BLaER1 treated with 17β-estradiol and CSF1 and Interleukin-3, amounts not matched to agents 10 nM and 100 nM (cell line): ENCODE results near the gene OGFR.

ENCODE experiments used
- H3K27ac ChIP-seq, 11 experiments: shearing (Covaris generic); formaldehyde crosslinking; 2 replicates each; pipeline ENCODE4 v1.8.1; 2022
- H3K27me3 ChIP-seq, 11 experiments: shearing (Covaris generic); formaldehyde crosslinking; 2 replicates each; pipeline ENCODE4 v1.8.1; 2022
- H3K36me3 ChIP-seq, 11 experiments: shearing (Covaris generic); formaldehyde crosslinking; 2 replicates each; pipeline ENCODE4 v1.8.1; 2022
- H3K4me1 ChIP-seq, 10 experiments: shearing (Covaris generic); formaldehyde crosslinking; 2 replicates each; pipeline ENCODE4 v1.8.1; 2022
- H3K4me2 ChIP-seq, 11 experiments: shearing (Covaris generic); formaldehyde crosslinking; 2 replicates each; pipeline ENCODE4 v1.8.1; 2022
- H3K4me3 ChIP-seq, 10 experiments: shearing (Covaris generic); formaldehyde crosslinking; 2 replicates each; pipeline ENCODE4 v1.8.1; 2022
- H3K9ac ChIP-seq, 11 experiments: shearing (Covaris generic); formaldehyde crosslinking; 2 replicates each; pipeline ENCODE4 v1.8.1; 2022
- H3K9me3 ChIP-seq, 11 experiments: shearing (Covaris generic); formaldehyde crosslinking; replicated peaks in 1 of 11; 2 replicates each; pipeline ENCODE4 v1.8.1; 2022
- H4K20me1 ChIP-seq, 11 experiments: shearing (Covaris generic); formaldehyde crosslinking; 2 replicates each; pipeline ENCODE4 v1.8.1; 2022
- Cebpa-rat ChIP-seq, 11 experiments: shearing (Covaris generic); IDR thresholded peaks; 2 replicates each; pipeline ENCODE4 v1.8.1; 2022

OGFR gene

DNA sequence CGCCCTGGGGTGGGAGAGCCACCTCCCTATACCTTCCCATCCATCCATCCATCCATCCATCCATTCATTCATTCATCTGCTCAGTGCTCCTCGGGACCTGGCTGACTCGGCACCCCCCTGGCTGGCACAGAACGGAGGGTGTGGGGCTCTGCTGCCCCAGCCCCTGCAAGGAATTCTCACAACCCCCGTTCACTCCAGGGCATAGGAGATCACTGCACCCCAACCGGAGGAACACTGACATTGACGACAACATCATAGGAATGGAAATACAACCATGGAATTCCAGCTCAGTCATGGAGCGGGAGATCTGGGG lies 36.4 kb upstream of the OGFR start:
- H3K9me3 ChIP-seq, result no peaks in the 10 kb centered on the region
- no peaks in the 10 kb centered on the region for H4K20me1 ChIP-seq
- peak overlapping the region in 3 of 11 experiments; percentile 28 to 53 (median 47); a peak in 2 of 22 replicates for H3K27ac ChIP-seq
- no peak for TF ChIP-seq Cebpa-rat (IDR thresholded peaks at IDR 0.05)
- H3K4me2 ChIP-seq, result peak overlapping the region in 8 of 11 experiments; percentile 14 to 59 (median 50); a peak in 14 of 22 replicates
- H3K4me3 ChIP-seq, result no peak overlapping the region
- no peaks in the 10 kb centered on the region for H3K27me3 ChIP-seq
- peak overlapping the region in 1 of 11 experiments; percentile 50; a peak in 1 of 22 replicates for H3K9ac ChIP-seq
- peaks cover 23 to 87% (median 69%) of the 10 kb centered on the region in 10 experiments for H3K4me1 ChIP-seq
- no peaks in the 10 kb centered on the region for H3K36me3 ChIP-seq

DNA sequence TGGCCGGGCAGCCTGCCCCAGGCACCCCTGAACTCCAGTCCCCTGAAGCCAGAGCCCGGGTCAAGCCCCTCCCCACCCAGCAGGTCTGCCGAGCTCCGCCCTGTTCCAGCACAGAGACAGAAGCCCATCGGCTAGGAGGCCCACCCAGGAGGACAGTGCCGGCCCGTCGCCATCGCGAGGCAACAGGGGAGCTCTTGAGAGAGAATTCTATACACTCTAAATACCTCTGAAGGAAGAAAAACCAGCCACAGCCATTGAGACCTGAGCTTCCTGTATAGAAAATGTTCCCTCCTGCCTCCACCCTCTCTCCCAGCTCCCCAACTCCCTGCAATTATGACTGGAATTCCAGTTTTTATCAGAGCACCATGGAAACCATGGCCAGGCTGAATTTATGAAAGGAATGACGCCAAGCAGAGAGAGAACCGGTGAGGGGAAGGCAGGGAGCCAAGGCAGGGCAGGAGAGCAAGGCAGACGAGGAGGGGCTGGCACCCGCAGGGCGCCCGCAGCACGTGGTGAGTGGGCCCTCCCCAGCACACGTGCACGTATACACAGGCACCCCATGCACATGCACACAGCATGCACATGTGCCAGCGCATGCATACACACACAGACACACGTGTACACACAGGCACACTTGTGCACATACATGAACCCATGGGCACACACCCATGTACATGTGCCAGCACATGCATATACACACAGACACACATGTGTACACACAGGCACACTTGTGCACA lies 35.9 kb upstream of the OGFR start:
- Histone ChIP-seq H3K9me3 (no peaks in the 10 kb centered on the region), H3K27me3 (no peaks in the 10 kb centered on the region), H3K4me3 (no peak overlapping the region), H4K20me1 (no peaks in the 10 kb centered on the region), H3K4me1 (peaks cover 27 to 92% (median 74%) of the 10 kb centered on the region in 10 experiments), H3K36me3 (no peaks in the 10 kb centered on the region), H3K27ac (peak overlapping the region in 1 of 11 experiments; percentile 47; a peak in 1 of 22 replicates), H3K4me2 (peak overlapping the region in 8 of 11 experiments; percentile 14 to 59 (median 50); a peak in 11 of 22 replicates), H3K9ac (no peak overlapping the region)
- no peak for TF ChIP-seq Cebpa-rat (IDR thresholded peaks at IDR 0.05)

DNA sequence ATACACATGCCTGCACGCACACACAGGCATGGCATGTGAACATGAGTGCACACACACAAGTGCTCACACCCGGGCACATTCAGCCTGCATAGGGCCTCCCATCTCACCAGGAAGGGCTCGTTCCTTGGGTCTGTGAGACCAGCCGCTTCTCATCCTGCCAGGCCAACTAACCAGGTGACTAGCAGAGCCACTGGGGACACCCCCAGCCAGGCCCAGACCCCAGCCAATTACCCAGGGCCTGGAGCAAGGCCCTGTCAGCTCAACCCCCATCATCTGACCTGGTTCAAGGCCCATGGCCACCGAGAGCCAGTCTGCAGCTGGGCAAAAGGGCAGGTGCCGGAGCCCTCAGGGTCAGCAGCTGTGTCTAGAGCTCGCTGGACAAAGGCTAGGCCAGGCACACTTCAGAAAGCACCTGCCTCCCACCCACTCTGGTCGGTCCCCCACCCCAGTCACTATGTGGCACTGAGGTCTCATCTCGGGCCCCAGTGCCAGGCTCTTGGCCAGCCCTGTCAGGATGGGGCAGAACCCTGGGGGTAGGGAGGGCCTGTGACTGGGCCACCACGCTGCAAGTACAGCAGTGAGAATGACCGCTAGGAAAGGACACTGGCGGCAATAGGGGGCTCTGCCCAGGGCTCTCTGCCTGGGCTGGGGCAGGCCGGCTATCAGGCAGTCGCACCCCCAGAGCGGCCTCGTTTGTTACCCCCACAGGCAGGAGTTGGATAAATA lies 35.1 kb upstream of the OGFR start:
- Histone ChIP-seq H4K20me1 (no peaks in the 10 kb centered on the region), H3K9me3 (no peaks in the 10 kb centered on the region), H3K4me3 (no peak overlapping the region), H3K4me2 (peak overlapping the region in 4 of 11 experiments; percentile 52 to 92 (median 87); a peak in 2 of 22 replicates), H3K9ac (no peak overlapping the region), H3K27me3 (no peaks in the 10 kb centered on the region), H3K27ac (no peak overlapping the region), H3K4me1 (peaks cover 35 to 97% (median 82%) of the 10 kb centered on the region in 10 experiments), H3K36me3 (no peaks in the 10 kb centered on the region)
- no peak for TF ChIP-seq Cebpa-rat (IDR thresholded peaks at IDR 0.05)

DNA sequence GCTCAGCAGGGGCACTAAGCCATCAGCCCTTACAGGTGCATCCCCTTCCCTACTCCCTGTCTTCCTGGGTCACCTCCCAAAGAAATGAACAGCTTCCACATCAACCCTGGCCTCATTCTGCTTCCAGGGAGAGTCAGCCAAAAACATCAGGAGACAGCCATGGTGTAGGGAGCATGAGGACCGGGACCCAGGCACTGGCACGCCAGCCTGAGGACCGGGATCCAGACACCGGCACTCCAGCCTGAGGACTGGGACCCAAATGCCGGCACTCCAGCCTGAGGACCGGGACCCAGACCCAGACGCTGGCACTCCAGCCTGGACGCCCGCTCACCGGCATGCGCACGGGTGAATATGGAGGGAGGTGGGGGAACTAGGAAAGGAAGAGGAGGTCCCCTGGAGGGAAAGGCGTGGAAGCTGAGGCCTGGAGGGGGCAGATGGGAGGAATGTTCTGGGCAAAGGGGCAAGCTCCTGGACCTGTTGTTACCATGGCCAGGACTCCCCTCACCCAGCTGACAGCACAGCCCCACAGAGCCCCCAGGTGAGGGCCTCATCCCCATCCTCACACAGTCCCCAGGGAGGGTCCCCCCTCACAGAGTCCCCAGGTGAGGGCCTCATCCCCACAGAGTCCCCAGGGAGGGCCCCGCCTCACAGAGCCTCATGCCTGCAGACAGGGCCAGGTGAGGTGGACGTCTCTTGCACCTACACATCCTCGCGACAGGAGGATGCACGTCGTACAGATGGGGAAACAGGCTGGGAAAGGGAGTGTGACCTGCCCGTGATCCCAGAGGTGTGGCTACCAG lies 34.3 kb upstream of the OGFR start:
- H3K4me3 ChIP-seq, result no peak overlapping the region
- no peak overlapping the region for H3K27ac ChIP-seq
- H3K9ac ChIP-seq, result 0 out of 22 replicates have a peak overlapping the region, but pooled peaks of 1 of the 11 experiments have one; percentile 6
- no peaks in the 10 kb centered on the region for H4K20me1 ChIP-seq
- H3K4me2 ChIP-seq, result peak overlapping the region in 10 of 11 experiments; percentile 33 to 92 (median 81); a peak in 17 of 22 replicates
- no peaks in the 10 kb centered on the region for H3K27me3 ChIP-seq
- no peaks in the 10 kb centered on the region for H3K36me3 ChIP-seq
- H3K4me1 ChIP-seq, result peaks cover 43 to 97% (median 85%) of the 10 kb centered on the region in 10 experiments
- no peaks in the 10 kb centered on the region for H3K9me3 ChIP-seq
- no peak for TF ChIP-seq Cebpa-rat (IDR thresholded peaks at IDR 0.05)

DNA sequence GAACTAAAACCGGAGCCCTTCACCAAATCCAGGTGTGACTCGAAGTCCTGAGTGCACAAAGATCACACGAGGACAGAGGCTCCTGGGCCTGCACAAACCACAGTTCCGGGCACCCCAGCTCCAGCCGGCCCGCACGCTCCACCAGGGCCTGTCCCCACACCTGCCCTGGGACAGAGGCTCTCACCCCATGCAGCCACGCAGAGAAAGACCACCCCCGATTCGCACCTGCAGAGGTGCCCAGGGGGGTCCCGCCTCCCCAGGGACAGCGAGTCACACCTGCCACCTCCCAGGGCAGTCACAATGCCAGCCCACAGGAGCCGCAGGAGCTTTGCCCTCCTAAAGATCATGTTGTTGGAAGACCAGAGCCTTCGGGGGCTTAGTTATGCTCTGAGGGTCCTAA lies 33.7 kb upstream of the OGFR start:
- H3K9me3 ChIP-seq, result no peaks in the 10 kb centered on the region
- no peaks in the 10 kb centered on the region for H3K27me3 ChIP-seq
- no peak overlapping the region for H3K27ac ChIP-seq
- no peaks in the 10 kb centered on the region for H4K20me1 ChIP-seq
- peaks cover 49 to 97% (median 87%) of the 10 kb centered on the region in 10 experiments for H3K4me1 ChIP-seq
- no peak overlapping the region for H3K4me3 ChIP-seq
- no peak for TF ChIP-seq Cebpa-rat (IDR thresholded peaks at IDR 0.05)
- H3K9ac ChIP-seq, result 0 out of 22 replicates have a peak overlapping the region, but pooled peaks of 1 of the 11 experiments have one; percentile 6
- no peaks in the 10 kb centered on the region for H3K36me3 ChIP-seq
- peak overlapping the region; percentile 33 to 92 (median 77); a peak in 18 of 22 replicates for H3K4me2 ChIP-seq

DNA sequence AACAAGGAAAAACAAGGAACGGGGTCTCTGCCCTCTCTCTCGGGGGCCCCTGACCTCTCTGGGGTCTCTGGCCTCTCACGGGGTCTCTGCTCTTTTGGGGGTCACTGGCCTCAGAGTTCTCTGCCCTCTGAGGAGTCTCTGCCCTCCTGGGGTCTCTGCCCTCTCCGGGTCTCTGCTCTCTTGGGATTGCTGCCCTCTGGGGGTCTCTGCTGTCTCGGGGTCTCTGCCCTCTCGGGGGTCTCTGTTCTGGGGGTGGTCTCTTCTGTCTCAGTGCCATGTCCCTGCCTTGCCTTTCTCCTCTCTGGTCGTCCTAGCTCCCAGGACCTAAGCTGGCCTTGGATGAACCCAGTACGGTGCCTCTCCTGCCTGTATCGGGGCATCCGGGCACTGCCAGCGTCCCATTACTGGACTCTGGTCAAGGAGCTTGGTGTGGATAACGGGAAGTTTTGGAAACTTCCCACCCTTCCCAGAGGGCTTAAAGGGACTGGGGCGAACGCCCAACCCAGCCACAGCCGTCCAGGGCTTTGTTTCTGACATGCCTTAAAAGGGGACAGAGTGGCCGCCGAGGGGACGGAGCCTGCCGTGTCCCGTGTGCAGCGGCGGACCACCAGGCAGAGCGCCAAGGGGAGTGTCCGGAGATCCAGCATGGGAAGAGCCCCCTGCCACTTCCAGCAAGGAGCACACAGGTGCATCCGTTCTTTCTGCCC lies 33.1 kb upstream of the OGFR start:
- no peaks in the 10 kb centered on the region for H4K20me1 ChIP-seq
- no peak for TF ChIP-seq Cebpa-rat (IDR thresholded peaks at IDR 0.05)
- H3K4me3 ChIP-seq, result no peak overlapping the region
- no peaks in the 10 kb centered on the region for H3K36me3 ChIP-seq
- H3K4me2 ChIP-seq, result peak overlapping the region; percentile 63 to 98 (median 85)
- H3K9ac ChIP-seq, result peak overlapping the region in 3 of 11 experiments; percentile 6 to 52 (median 11); a peak in 2 of 22 replicates
- no peaks in the 10 kb centered on the region for H3K9me3 ChIP-seq
- peaks cover 56 to 98% (median 89%) of the 10 kb centered on the region in 10 experiments for H3K4me1 ChIP-seq
- H3K27me3 ChIP-seq, result no peaks in the 10 kb centered on the region
- H3K27ac ChIP-seq, result peak overlapping the region in 2 of 11 experiments; percentile 33 to 42; a peak in 1 of 22 replicates

DNA sequence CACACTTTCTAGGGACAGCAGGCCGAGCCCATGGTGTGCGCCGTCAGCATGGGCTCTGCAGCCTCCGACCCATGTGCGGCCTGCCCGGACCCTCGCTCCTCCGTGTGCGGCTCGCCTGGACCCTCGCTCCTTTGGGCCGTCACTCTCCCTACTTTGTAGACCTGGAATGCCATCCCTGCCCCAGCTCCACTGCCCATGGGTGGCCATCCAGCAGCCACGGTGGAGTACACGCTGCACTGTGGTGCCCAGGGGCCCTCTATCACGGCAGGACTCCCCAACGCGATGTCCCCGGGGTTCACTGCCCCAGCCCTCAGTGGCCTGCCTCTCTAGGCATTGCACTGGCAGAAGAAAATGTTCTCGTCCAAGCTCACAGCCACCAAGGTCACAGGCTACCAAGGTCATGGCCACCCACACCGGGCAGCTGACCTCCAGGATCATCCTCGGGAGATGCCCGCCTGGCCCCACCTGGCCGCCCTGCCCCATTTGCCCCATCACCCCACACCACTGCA lies 32.5 kb upstream of the OGFR start:
- Histone ChIP-seq H3K4me1 (peaks cover 59 to 97% (median 88%) of the 10 kb centered on the region in 10 experiments), H3K4me2 (peak overlapping the region; percentile 63 to 98 (median 85)), H3K9ac (peak overlapping the region in 4 of 11 experiments; percentile 15 to 52 (median 34); a peak in 5 of 22 replicates), H4K20me1 (no peaks in the 10 kb centered on the region), H3K9me3 (peaks cover 0 to 1% (median 0%) of the 10 kb centered on the region in 11 experiments; a peak in 1 of 22 replicates), H3K27me3 (no peaks in the 10 kb centered on the region), H3K27ac (peak overlapping the region in 6 of 11 experiments; percentile 23 to 42 (median 32); a peak in 7 of 22 replicates), H3K4me3 (no peak overlapping the region), H3K36me3 (no peaks in the 10 kb centered on the region)
- TF ChIP-seq Cebpa-rat (IDR thresholded peaks at IDR 0.05), result no peak

DNA sequence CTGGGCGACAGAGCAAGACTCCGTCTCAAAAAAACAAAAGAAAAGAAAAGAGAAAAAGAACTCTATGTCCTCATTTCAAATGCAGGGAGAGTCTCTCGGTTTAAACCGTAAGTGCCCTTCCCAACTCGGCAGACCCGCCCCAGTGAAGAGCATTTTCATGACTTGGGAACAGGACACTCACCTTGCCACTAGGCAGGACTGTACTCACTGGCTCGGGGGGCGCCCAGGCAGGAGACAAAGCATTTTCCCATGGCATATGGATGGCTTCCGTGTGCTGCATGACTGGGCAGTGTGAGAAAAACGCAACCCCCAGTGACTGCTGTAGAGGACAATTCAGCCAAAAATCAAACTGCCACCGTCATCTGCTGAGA lies 32.0 kb upstream of the OGFR start:
- no peaks in the 10 kb centered on the region for H3K36me3 ChIP-seq
- peak overlapping the region in 4 of 11 experiments; percentile 15 to 52 (median 28); a peak in 6 of 22 replicates for H3K9ac ChIP-seq
- peak overlapping the region in 5 of 11 experiments; percentile 25 to 42 (median 33); a peak in 8 of 22 replicates for H3K27ac ChIP-seq
- no peaks in the 10 kb centered on the region for H4K20me1 ChIP-seq
- peak overlapping the region; percentile 63 to 98 (median 85) for H3K4me2 ChIP-seq
- no peak for TF ChIP-seq Cebpa-rat (IDR thresholded peaks at IDR 0.05)
- no peaks in the 10 kb centered on the region for H3K27me3 ChIP-seq
- peaks cover 0 to 6% (median 0%) of the 10 kb centered on the region in 11 experiments; a peak in 1 of 22 replicates for H3K9me3 ChIP-seq
- H3K4me1 ChIP-seq, result peaks cover 63 to 98% (median 89%) of the 10 kb centered on the region in 10 experiments
- no peak overlapping the region for H3K4me3 ChIP-seq
